ENCODE measurements around the gene NGEF.

Gene NGEF

DNA sequence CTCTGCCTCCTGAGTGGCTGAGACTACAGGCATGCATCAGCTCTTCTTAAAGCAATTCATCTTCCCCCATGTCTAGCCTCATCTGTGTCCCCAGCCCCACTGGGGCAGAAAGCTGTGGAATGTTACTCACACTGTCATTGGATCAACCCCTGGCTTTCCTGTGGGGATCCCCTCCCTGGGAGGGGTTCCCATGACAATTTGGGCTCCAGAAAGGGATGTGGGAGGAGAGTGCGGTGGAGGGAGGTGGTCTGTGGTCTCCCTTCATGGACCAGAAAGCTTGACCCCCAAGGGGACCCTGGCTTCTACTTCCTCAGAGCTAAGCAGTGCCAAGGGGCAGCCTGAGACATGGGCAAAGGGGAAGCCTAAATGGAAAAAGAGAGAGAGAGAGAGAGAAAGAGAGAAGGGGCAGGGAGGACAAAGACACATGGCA, 1.3 kb downstream of the NGEF start:
- Histone ChIP-seq H3K4me3 (ENCODE audit: low read length) (peak overlapping the region; percentile 49), H3K4me1 (ENCODE audit: control insufficient read depth, insufficient read depth, low read length) (no peaks in the 10 kb centered on the region), H3K27me3 (ENCODE audit: control insufficient read depth, insufficient read depth, low read length) (no peaks in the 10 kb centered on the region), H3K27ac (ENCODE audit: low read depth, low read length) (no peak overlapping the region), H3K36me3 (ENCODE audit: control insufficient read depth, insufficient read depth, low read length) (no peaks in the 10 kb centered on the region), H3K9ac (ENCODE audit: low read length) (no peak overlapping the region)

- no peaks in the 10 kb centered on the region for H3K27me3 ChIP-seq (ENCODE audit: control insufficient read depth, insufficient read depth, low read length)
- H3K4me3 ChIP-seq (ENCODE audit: low read length), result peak overlapping the region; percentile 49
Observed at GRCh38 chr2:233011268-233011650, 1.8 kb downstream of the NGEF start.

DNA sequence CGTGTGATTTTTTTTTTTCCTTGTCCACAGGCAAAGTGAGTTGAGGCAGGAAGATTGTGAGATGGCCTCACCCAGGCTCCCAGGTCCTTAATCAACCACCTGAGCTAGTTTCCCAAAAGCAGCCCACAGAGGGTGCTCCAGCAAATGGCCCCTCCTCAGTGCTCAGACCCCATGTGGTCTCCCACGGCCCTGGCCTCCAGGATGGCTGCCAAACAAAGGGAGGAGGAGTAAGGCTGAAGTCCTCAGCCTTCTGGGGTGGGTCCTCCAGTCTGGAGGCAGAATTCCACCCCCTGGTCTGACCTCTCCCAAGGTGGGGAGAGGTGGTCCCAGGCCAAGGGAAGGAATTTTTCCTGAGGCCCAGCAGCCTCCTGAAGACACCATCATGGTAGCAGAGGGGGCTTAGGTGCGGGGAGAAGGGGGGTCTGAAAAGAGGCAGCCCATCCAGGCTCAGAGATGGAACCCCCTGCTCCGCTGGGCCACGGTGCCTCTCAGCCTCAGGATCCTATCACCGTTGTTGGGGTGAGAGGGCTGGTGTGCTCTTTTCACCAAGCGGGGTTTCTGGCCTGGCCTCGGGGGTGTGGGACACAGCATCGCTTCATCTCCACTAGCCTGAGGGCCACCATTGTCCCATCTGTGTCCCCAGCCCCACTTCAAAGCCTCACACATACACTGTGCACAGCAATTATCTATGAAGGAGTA, 2.3 kb downstream of the NGEF start:
- Histone ChIP-seq H3K27me3 (ENCODE audit: control insufficient read depth, insufficient read depth, low read length) (no peaks in the 10 kb centered on the region), H3K4me1 (ENCODE audit: control insufficient read depth, insufficient read depth, low read length) (no peaks in the 10 kb centered on the region), H3K4me3 (ENCODE audit: low read length) (no peak overlapping the region), H3K9ac (ENCODE audit: low read length) (no peak overlapping the region), H3K36me3 (ENCODE audit: control insufficient read depth, insufficient read depth, low read length) (no peaks in the 10 kb centered on the region), H3K27ac (ENCODE audit: low read depth, low read length) (no peak overlapping the region)

More at GRCh38 chr2:233011268-233011650, 1.8 kb downstream of the NGEF start:
- H3K4me1 ChIP-seq (ENCODE audit: control insufficient read depth, insufficient read depth, low read length), result no peaks in the 10 kb centered on the region
- H3K36me3 ChIP-seq (ENCODE audit: control insufficient read depth, insufficient read depth, low read length), result no peaks in the 10 kb centered on the region
- H3K9ac ChIP-seq (ENCODE audit: low read length), result no peak overlapping the region
- H3K27ac ChIP-seq (ENCODE audit: low read depth, low read length), result no peak overlapping the region

DNA sequence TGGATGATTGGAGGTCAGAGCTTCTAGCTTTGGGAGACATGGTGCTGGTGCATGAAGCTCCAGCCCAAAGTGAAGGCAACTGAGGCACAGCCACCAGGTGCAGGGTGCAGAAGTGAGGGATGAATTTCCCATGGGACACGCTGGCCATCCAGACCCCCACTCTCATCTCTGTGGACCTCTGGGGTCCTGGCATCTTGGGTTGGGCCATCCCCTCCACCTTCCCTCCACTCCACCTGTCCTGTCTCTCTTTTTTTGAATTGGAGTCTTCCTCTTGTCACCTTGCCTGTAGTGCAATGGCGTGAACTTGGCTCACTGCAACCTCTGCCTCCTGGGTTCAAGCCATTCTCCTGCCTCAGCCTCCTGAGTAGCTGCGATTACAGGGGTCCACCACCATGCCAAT, 3.4 kb downstream of the NGEF start:
- Histone ChIP-seq H3K36me3 (ENCODE audit: control insufficient read depth, insufficient read depth, low read length) (no peaks in the 10 kb centered on the region), H3K9ac (ENCODE audit: low read length) (no peak overlapping the region), H3K4me3 (ENCODE audit: low read length) (no peak overlapping the region), H3K27me3 (ENCODE audit: control insufficient read depth, insufficient read depth, low read length) (no peaks in the 10 kb centered on the region), H3K4me1 (ENCODE audit: control insufficient read depth, insufficient read depth, low read length) (no peaks in the 10 kb centered on the region), H3K27ac (ENCODE audit: low read depth, low read length) (no peak overlapping the region)

GRCh38 chr2:233007739-233008138, 5.3 kb downstream of the NGEF start:
- no peak overlapping the region for H3K4me3 ChIP-seq (ENCODE audit: low read length)
- H3K27ac ChIP-seq (ENCODE audit: low read depth, low read length), result no peak overlapping the region
- H3K36me3 ChIP-seq (ENCODE audit: control insufficient read depth, insufficient read depth, low read length), result no peaks in the 10 kb centered on the region
- H3K27me3 ChIP-seq (ENCODE audit: control insufficient read depth, insufficient read depth, low read length), result no peaks in the 10 kb centered on the region
- H3K4me1 ChIP-seq (ENCODE audit: control insufficient read depth, insufficient read depth, low read length), result no peaks in the 10 kb centered on the region
- no peak overlapping the region for H3K9ac ChIP-seq (ENCODE audit: low read length)

GRCh38 chr2:233007270-233007669, 5.8 kb downstream of the NGEF start:
- H3K36me3 ChIP-seq (ENCODE audit: control insufficient read depth, insufficient read depth, low read length), result no peaks in the 10 kb centered on the region
- H3K27me3 ChIP-seq (ENCODE audit: control insufficient read depth, insufficient read depth, low read length), result no peaks in the 10 kb centered on the region
- no peak overlapping the region for H3K27ac ChIP-seq (ENCODE audit: low read depth, low read length)
- H3K4me1 ChIP-seq (ENCODE audit: control insufficient read depth, insufficient read depth, low read length), result no peaks in the 10 kb centered on the region
- no peak overlapping the region for H3K9ac ChIP-seq (ENCODE audit: low read length)
- no peak overlapping the region for H3K4me3 ChIP-seq (ENCODE audit: low read length)

GRCh38 chr2:233006648-233007047, 6.4 kb downstream of the NGEF start:
- Histone ChIP-seq H3K36me3 (ENCODE audit: control insufficient read depth, insufficient read depth, low read length) (no peaks in the 10 kb centered on the region), H3K27me3 (ENCODE audit: control insufficient read depth, insufficient read depth, low read length) (no peaks in the 10 kb centered on the region)

DNA sequence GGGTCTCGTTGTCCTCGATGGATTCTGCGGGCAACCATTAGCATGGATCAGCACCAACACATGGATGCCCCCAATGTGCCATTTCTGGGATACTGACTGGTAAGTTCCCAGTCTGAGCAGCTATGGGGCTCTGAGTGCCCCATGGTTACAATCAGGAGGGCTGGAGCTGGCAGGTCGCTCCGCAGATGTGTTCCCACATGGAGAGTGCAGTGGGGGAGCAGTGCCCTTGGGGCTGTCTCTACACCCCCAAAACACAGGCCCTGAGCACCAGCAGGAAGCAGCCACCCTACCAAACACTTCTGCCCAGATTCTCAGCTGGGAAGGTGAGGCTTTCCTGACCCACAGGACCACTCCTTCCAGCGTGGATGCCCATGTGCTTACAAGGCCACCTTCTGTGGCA, 8.0 kb downstream of the NGEF start:
- Histone ChIP-seq H3K4me3 (ENCODE audit: low read length) (no peak overlapping the region), H3K27ac (ENCODE audit: low read depth, low read length) (no peak overlapping the region), H3K4me1 (ENCODE audit: control insufficient read depth, insufficient read depth, low read length) (no peaks in the 10 kb centered on the region), H3K9ac (ENCODE audit: low read length) (no peak overlapping the region), H3K36me3 (ENCODE audit: control insufficient read depth, insufficient read depth, low read length) (no peaks in the 10 kb centered on the region), H3K27me3 (ENCODE audit: control insufficient read depth, insufficient read depth, low read length) (no peaks in the 10 kb centered on the region)

More at GRCh38 chr2:233006648-233007047, 6.4 kb downstream of the NGEF start:
- no peak overlapping the region for H3K27ac ChIP-seq (ENCODE audit: low read depth, low read length)
- no peaks in the 10 kb centered on the region for H3K4me1 ChIP-seq (ENCODE audit: control insufficient read depth, insufficient read depth, low read length)
- H3K4me3 ChIP-seq (ENCODE audit: low read length), result no peak overlapping the region
- no peak overlapping the region for H3K9ac ChIP-seq (ENCODE audit: low read length)

- Histone ChIP-seq H3K4me3 (ENCODE audit: low read length) (no peak overlapping the region), H3K4me1 (ENCODE audit: control insufficient read depth, insufficient read depth, low read length) (no peaks in the 10 kb centered on the region)
Observed at GRCh38 chr2:233003658-233004555, 9.1 kb downstream of the NGEF start.

GRCh38 chr2:233002829-233003657, 10.0 kb downstream of the NGEF start:
- no peaks in the 10 kb centered on the region for H3K27me3 ChIP-seq (ENCODE audit: control insufficient read depth, insufficient read depth, low read length)
- no peaks in the 10 kb centered on the region for H3K36me3 ChIP-seq (ENCODE audit: control insufficient read depth, insufficient read depth, low read length)
- H3K27ac ChIP-seq (ENCODE audit: low read depth, low read length), result no peak overlapping the region
- H3K4me1 ChIP-seq (ENCODE audit: control insufficient read depth, insufficient read depth, low read length), result no peaks in the 10 kb centered on the region
- H3K4me3 ChIP-seq (ENCODE audit: low read length), result no peak overlapping the region
- H3K9ac ChIP-seq (ENCODE audit: low read length), result no peak overlapping the region

More at GRCh38 chr2:233003658-233004555, 9.1 kb downstream of the NGEF start:
- Histone ChIP-seq H3K9ac (ENCODE audit: low read length) (no peak overlapping the region), H3K27ac (ENCODE audit: low read depth, low read length) (no peak overlapping the region), H3K27me3 (ENCODE audit: control insufficient read depth, insufficient read depth, low read length) (no peaks in the 10 kb centered on the region), H3K36me3 (ENCODE audit: control insufficient read depth, insufficient read depth, low read length) (no peaks in the 10 kb centered on the region)

GRCh38 chr2:233000886-233001750, 11.9 kb downstream of the NGEF start:
- H3K4me3 ChIP-seq (ENCODE audit: low read length), result no peak overlapping the region
- H3K27me3 ChIP-seq (ENCODE audit: control insufficient read depth, insufficient read depth, low read length), result no peaks in the 10 kb centered on the region
- H3K4me1 ChIP-seq (ENCODE audit: control insufficient read depth, insufficient read depth, low read length), result no peaks in the 10 kb centered on the region
- no peaks in the 10 kb centered on the region for H3K36me3 ChIP-seq (ENCODE audit: control insufficient read depth, insufficient read depth, low read length)
- H3K9ac ChIP-seq (ENCODE audit: low read length), result no peak overlapping the region
- H3K27ac ChIP-seq (ENCODE audit: low read depth, low read length), result no peak overlapping the region
